Hepatocyte (in vitro differentiated cells): ENCODE results near the gene EPDR1. TPM values are rescaled to one million over a fixed set of nuclear protein-coding genes. Genes with fewer than 3 reads are reported as not detected.
A peak's percentile ranks its signal among the peaks of the same experiment; 100 is the strongest.

Source experiments
- DNase-seq: peaks from one replicate; pipeline ENCODE4 v3.0.0-alpha.2; 2016; ENCODE audit warnings: low spot score
- H2AFZ ChIP-seq: fragments of 200-600 bp; sonication (generic); 2 replicates; pipeline ENCODE4 v1.6.0; 2016; ENCODE audit warnings: antibody characterized with exemption, mild to moderate bottlenecking
- H3K27ac ChIP-seq: fragments of 200-600 bp; sonication (generic); 2 replicates; pipeline ENCODE4 v1.5.1; 2016; ENCODE audit warnings: mild to moderate bottlenecking
- H3K27me3 ChIP-seq: fragments of 200-600 bp; sonication (generic); 2 replicates; pipeline ENCODE4 v1.6.1; 2016
- H3K36me3 ChIP-seq: fragments of 200-600 bp; sonication (generic); replicated peaks from 2 replicates; pipeline ENCODE4 v1.5.1; 2016; ENCODE audit warnings: low read depth; ENCODE audit not compliant: insufficient read depth
- H3K4me1 ChIP-seq: fragments of 200-600 bp; sonication (generic); 2 replicates; pipeline ENCODE4 v1.5.1; 2016; ENCODE audit warnings: mild to moderate bottlenecking, moderate library complexity; ENCODE audit not compliant: insufficient read depth
- H3K4me2 ChIP-seq: fragments of 200-600 bp; sonication (generic); 2 replicates; pipeline ENCODE4 v1.6.0; 2016
- H3K4me3 ChIP-seq: fragments of 200-600 bp; sonication (generic); 2 replicates; pipeline ENCODE4 v1.5.1; 2016; ENCODE audit warnings: mild to moderate bottlenecking
- H3K79me2 ChIP-seq: fragments of 200-600 bp; sonication (generic); 2 replicates; pipeline ENCODE4 v1.6.0; 2017; ENCODE audit warnings: mild to moderate bottlenecking
- H3K9me2 ChIP-seq: fragments of 200-600 bp; sonication (generic); replicated peaks from 2 replicates; pipeline ENCODE4 v1.6.0; 2017; ENCODE audit warnings: mild to moderate bottlenecking; ENCODE audit not compliant: insufficient read depth
- H3K9me3 ChIP-seq: fragments of 200-600 bp; sonication (generic); 2 replicates; pipeline ENCODE4 v1.5.1; 2016; ENCODE audit warnings: low read depth, mild to moderate bottlenecking
- H4K20me1 ChIP-seq: fragments of 200-600 bp; sonication (generic); 2 replicates; pipeline ENCODE4 v1.6.0; 2016; ENCODE audit warnings: mild to moderate bottlenecking; ENCODE audit not compliant: insufficient read depth, poor library complexity, severe bottlenecking
- EZH2 ChIP-seq: fragments of 200-600 bp; sonication (generic); IDR thresholded peaks from 2 replicates; pipeline ENCODE4 v1.6.1; 2016; ENCODE audit warnings: antibody characterized with exemption, mild to moderate bottlenecking, borderline replicate concordance
- EZH2phosphoT487 ChIP-seq: fragments of 200-600 bp; sonication (generic); IDR thresholded peaks from one replicate; pipeline ENCODE4 v1.6.1; 2018; ENCODE audit warnings: antibody characterized with exemption, mild to moderate bottlenecking, low read depth, moderate library complexity; ENCODE audit not compliant: unreplicated experiment, severe bottlenecking
- WGBS: methylation state at CpG from one replicate; pipeline ENCODE4 v1.1.6; 2016; ENCODE audit warnings: low lambda C conversion rate; ENCODE audit errors: missing lambda C conversion rate; 5-methylcytosine and 5-hydroxymethylcytosine counted together
- polyA plus RNA-seq: library from polyadenylated mRNA; unstranded; fragments of >200 nt; fragmentation: Nextera tagmentation; extraction: Ambion mirVana; gene quantifications from 2 replicates; pipeline ENCODE4 v1.2.1, GENCODE V29; 2016
- total RNA-seq: library from RNA; depleted of rRNA; stranded (reverse); fragments of >200 nt; gene quantifications from 2 replicates; pipeline ENCODE4 v1.2.3, GENCODE V29; 2014
- TF ChIP-seq, protein P1 (sequence below): fragments of 200-600 bp; sonication (generic); IDR thresholded peaks from 2 replicates; pipeline ENCODE4 v1.5.1; 2016; ENCODE audit warnings: antibody characterized with exemption, mild to moderate bottlenecking; ENCODE audit not compliant: poor library complexity

Gene EPDR1
- total and polyA plus RNA-seq, 2 experiments from 2014 or later = 6.8 to 12.2 TPM

DNA sequence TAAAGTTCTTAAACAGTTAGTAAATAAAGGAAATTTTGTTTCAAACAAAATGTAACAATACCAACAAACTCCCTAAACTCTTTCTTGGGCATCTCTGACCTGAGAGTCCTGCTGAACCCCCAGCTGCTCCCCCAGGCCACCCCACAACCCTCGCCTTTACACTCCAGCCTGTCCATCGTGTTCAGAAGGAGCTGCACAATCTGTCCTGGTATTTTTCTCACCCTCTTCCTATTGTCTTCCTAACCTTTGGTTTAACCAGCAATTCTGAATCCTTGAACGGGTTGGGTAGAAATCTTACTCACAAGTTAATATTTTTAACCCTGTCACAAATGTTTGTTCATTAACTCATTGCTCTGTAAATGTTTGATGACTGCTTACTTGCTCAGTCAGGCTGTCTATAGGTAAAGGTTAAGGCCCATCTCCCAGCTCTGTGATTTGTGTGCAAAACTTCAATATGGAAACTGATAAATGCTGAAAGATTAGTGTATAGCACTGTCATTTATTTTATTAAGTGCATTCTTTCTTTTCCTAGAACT lies 20.7 kb upstream of the EPDR1 start:
- peaks cover 4% of the 10 kb centered on the region for H3K4me1 ChIP-seq
- no peak overlapping the region for H3K4me3 ChIP-seq
- no peak overlapping the region for H2AFZ ChIP-seq
- H4K20me1 ChIP-seq = no peaks in the 10 kb centered on the region
- H3K79me2 ChIP-seq = no peaks in the 10 kb centered on the region
- H3K4me2 ChIP-seq = no peak overlapping the region
- H3K9me3 ChIP-seq = no peaks in the 10 kb centered on the region
- no peak for DNase-seq
- H3K27ac ChIP-seq = no peak overlapping the region
- no peaks in the 10 kb centered on the region for H3K27me3 ChIP-seq
- no peaks in the 10 kb centered on the region for H3K36me3 ChIP-seq
- TF ChIP-seq EZH2phosphoT487 (no peak), EZH2 (no peak)
- TF ChIP-seq, protein P1, sequence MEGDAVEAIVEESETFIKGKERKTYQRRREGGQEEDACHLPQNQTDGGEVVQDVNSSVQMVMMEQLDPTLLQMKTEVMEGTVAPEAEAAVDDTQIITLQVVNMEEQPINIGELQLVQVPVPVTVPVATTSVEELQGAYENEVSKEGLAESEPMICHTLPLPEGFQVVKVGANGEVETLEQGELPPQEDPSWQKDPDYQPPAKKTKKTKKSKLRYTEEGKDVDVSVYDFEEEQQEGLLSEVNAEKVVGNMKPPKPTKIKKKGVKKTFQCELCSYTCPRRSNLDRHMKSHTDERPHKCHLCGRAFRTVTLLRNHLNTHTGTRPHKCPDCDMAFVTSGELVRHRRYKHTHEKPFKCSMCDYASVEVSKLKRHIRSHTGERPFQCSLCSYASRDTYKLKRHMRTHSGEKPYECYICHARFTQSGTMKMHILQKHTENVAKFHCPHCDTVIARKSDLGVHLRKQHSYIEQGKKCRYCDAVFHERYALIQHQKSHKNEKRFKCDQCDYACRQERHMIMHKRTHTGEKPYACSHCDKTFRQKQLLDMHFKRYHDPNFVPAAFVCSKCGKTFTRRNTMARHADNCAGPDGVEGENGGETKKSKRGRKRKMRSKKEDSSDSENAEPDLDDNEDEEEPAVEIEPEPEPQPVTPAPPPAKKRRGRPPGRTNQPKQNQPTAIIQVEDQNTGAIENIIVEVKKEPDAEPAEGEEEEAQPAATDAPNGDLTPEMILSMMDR = no peak
- no peaks in the 10 kb centered on the region for H3K9me2 ChIP-seq
- WGBS = 66% methylated on average over 3 of the region's 3 CpGs

DNA sequence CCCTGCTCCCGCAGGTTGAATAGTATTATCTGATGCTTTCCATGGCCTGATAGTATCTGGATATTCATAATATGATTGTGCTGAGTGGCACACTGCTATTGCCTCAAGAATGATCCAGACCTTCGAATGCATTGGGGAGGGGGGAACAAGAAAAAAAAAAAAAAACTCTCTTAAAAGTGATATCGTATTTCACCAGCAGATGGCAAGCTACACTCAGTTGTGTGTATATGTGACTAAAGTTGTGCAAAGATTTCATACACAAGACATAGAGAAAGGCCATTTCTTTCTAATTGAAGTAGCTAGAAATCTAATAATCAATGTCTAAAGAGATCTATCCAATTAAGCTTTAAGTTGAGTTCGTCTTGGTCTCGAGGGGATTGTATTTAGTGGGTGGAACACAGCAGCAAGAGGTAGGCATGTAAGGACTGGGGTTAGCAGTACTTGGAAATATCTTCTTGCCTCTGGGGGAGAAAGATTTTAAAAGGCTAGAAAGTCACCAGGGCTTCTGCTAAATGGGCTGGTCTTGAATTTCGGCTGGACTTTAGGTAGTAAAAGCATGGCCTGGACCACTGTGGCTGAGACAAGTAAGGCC lies 19.1 kb upstream of the EPDR1 start:
- no peak overlapping the region for H3K4me2 ChIP-seq
- no peaks in the 10 kb centered on the region for H3K9me3 ChIP-seq
- no peaks in the 10 kb centered on the region for H3K79me2 ChIP-seq
- peaks cover 4% of the 10 kb centered on the region for H3K4me1 ChIP-seq
- no peaks in the 10 kb centered on the region for H3K27me3 ChIP-seq
- H3K4me3 ChIP-seq = no peak overlapping the region
- no peak overlapping the region for H2AFZ ChIP-seq
- H3K27ac ChIP-seq = no peak overlapping the region
- DNase-seq = peak; percentile 47
- no peaks in the 10 kb centered on the region for H3K36me3 ChIP-seq
- H3K9me2 ChIP-seq = no peaks in the 10 kb centered on the region
- TF ChIP-seq EZH2 = no peak
- TF ChIP-seq, protein P1 = peak; percentile 77
- no peak for TF ChIP-seq EZH2phosphoT487
- 22% methylated on average over 6 of the region's 6 CpGs for WGBS
- no peaks in the 10 kb centered on the region for H4K20me1 ChIP-seq

DNA sequence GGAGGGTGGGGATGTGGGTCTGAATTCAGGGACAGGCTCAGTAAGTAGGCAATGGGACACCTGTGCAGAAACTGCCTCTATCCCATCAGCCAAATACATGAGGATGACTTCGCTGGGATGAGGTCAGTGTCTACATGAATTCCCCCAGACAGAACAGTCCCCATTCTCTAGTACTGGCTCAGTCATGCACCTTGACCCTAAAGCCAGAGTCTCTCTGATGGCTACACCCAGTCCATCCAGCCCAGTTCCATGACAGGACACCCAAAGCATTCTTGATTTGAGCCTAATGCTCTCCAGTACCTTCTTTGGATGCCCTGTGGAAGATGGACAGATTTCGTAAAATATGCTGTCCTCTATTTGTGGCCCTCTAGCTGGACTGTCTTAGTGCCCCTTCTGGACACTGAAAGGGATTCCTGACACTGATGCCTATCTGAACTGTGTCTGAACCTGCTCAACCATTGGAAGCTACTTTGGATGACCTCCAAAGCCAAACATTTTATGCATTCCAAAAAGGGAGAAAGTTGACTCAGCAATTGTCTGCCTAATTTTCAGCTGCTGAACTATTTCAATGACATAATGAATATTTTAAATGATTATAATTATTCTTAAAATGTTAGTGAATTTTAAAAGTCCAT lies 18.4 kb upstream of the EPDR1 start:
- Histone ChIP-seq H3K4me2 (no peak overlapping the region), H2AFZ (no peak overlapping the region), H3K79me2 (no peaks in the 10 kb centered on the region), H3K36me3 (no peaks in the 10 kb centered on the region), H3K4me3 (no peak overlapping the region), H3K9me3 (no peaks in the 10 kb centered on the region), H3K9me2 (no peaks in the 10 kb centered on the region), H3K27ac (no peak overlapping the region), H3K27me3 (no peaks in the 10 kb centered on the region), H3K4me1 (peaks cover 4% of the 10 kb centered on the region), H4K20me1 (no peaks in the 10 kb centered on the region)
- TF ChIP-seq EZH2phosphoT487 (no peak), EZH2 (no peak)
- TF ChIP-seq, protein P1 = no peak
- no peak for DNase-seq
- WGBS = 91% methylated on average over 2 of the region's 2 CpGs
